ENCODE data around the gene HSPH1.

Gene HSPH1

GRCh38 chr13:31154939-31155338 lies 6.8 kb downstream of the HSPH1 start:
- H3K9me3 ChIP-seq (ENCODE audit: low read length): no peaks in the 10 kb centered on the region
- peaks cover 48% of the 10 kb centered on the region for H3K36me3 ChIP-seq (ENCODE audit: insufficient read depth, low read length)
- peaks cover 5% of the 10 kb centered on the region for H3K4me1 ChIP-seq (ENCODE audit: insufficient read depth, low read length)
- H3K27ac ChIP-seq (ENCODE audit: low read depth, low read length): no peak overlapping the region
- no peak overlapping the region for H3K4me3 ChIP-seq (ENCODE audit: low read depth in 1 of 2, low read length in 2 of 2)
- no peak overlapping the region for H3K9ac ChIP-seq (ENCODE audit: low read length)
- no peaks in the 10 kb centered on the region for H3K27me3 ChIP-seq (ENCODE audit: control insufficient read depth in 1 of 2, insufficient read depth in 2 of 2, low read length in 2 of 2)

GRCh38 chr13:31151837-31152236 lies 9.9 kb downstream of the HSPH1 start:
- Histone ChIP-seq H3K4me1 (ENCODE audit: insufficient read depth, low read length) (no peaks in the 10 kb centered on the region), H3K9ac (ENCODE audit: low read length) (no peak overlapping the region), H3K36me3 (ENCODE audit: insufficient read depth, low read length) (peaks cover 75% of the 10 kb centered on the region), H3K9me3 (ENCODE audit: low read length) (no peaks in the 10 kb centered on the region), H3K27ac (ENCODE audit: low read depth, low read length) (no peak overlapping the region), H3K4me3 (ENCODE audit: low read depth in 1 of 2, low read length in 2 of 2) (no peak overlapping the region), H3K27me3 (ENCODE audit: control insufficient read depth in 1 of 2, insufficient read depth in 2 of 2, low read length in 2 of 2) (no peaks in the 10 kb centered on the region)

GRCh38 chr13:31150315-31150985 lies 11.3 kb downstream of the HSPH1 start:
- Histone ChIP-seq H3K4me3 (ENCODE audit: low read depth in 1 of 2, low read length in 2 of 2) (no peak overlapping the region), H3K4me1 (ENCODE audit: insufficient read depth, low read length) (no peaks in the 10 kb centered on the region), H3K9me3 (ENCODE audit: low read length) (no peaks in the 10 kb centered on the region), H3K27me3 (ENCODE audit: control insufficient read depth in 1 of 2, insufficient read depth in 2 of 2, low read length in 2 of 2) (no peaks in the 10 kb centered on the region), H3K9ac (ENCODE audit: low read length) (no peak overlapping the region), H3K27ac (ENCODE audit: low read depth, low read length) (no peak overlapping the region), H3K36me3 (ENCODE audit: insufficient read depth, low read length) (peaks cover 80% of the 10 kb centered on the region)

GRCh38 chr13:31149604-31150003 lies 12.1 kb downstream of the HSPH1 start:
- Histone ChIP-seq H3K9ac (ENCODE audit: low read length) (no peak overlapping the region), H3K27me3 (ENCODE audit: control insufficient read depth in 1 of 2, insufficient read depth in 2 of 2, low read length in 2 of 2) (no peaks in the 10 kb centered on the region), H3K36me3 (ENCODE audit: insufficient read depth, low read length) (peaks cover 83% of the 10 kb centered on the region), H3K9me3 (ENCODE audit: low read length) (no peaks in the 10 kb centered on the region), H3K4me3 (ENCODE audit: low read depth in 1 of 2, low read length in 2 of 2) (no peak overlapping the region), H3K27ac (ENCODE audit: low read depth, low read length) (no peak overlapping the region), H3K4me1 (ENCODE audit: insufficient read depth, low read length) (no peaks in the 10 kb centered on the region)

GRCh38 chr13:31145417-31145816 lies 16.3 kb downstream of the HSPH1 start:
- no peaks in the 10 kb centered on the region for H3K4me1 ChIP-seq (ENCODE audit: insufficient read depth, low read length)
- H3K9ac ChIP-seq (ENCODE audit: low read length): no peak overlapping the region
- peaks cover 75% of the 10 kb centered on the region for H3K36me3 ChIP-seq (ENCODE audit: insufficient read depth, low read length)
- H3K4me3 ChIP-seq (ENCODE audit: low read depth in 1 of 2, low read length in 2 of 2): no peak overlapping the region
- no peaks in the 10 kb centered on the region for H3K9me3 ChIP-seq (ENCODE audit: low read length)
- H3K27ac ChIP-seq (ENCODE audit: low read depth, low read length): no peak overlapping the region
- no peaks in the 10 kb centered on the region for H3K27me3 ChIP-seq (ENCODE audit: control insufficient read depth in 1 of 2, insufficient read depth in 2 of 2, low read length in 2 of 2)

- Histone ChIP-seq H3K4me3 (ENCODE audit: low read depth in 1 of 2, low read length in 2 of 2) (no peak overlapping the region), H3K4me1 (ENCODE audit: insufficient read depth, low read length) (no peaks in the 10 kb centered on the region), H3K9me3 (ENCODE audit: low read length) (no peaks in the 10 kb centered on the region), H3K27me3 (ENCODE audit: control insufficient read depth in 1 of 2, insufficient read depth in 2 of 2, low read length in 2 of 2) (no peaks in the 10 kb centered on the region), H3K36me3 (ENCODE audit: insufficient read depth, low read length) (peaks cover 56% of the 10 kb centered on the region), H3K9ac (ENCODE audit: low read length) (no peak overlapping the region), H3K27ac (ENCODE audit: low read depth, low read length) (no peak overlapping the region)
These were observed 23.2 kb downstream of the HSPH1 start for GRCh38 chr13:31138515-31138914.

- Histone ChIP-seq H3K27me3 (ENCODE audit: control insufficient read depth in 1 of 2, insufficient read depth in 2 of 2, low read length in 2 of 2) (no peaks in the 10 kb centered on the region), H3K27ac (ENCODE audit: low read depth, low read length) (no peak overlapping the region), H3K36me3 (ENCODE audit: insufficient read depth, low read length) (peaks cover 46% of the 10 kb centered on the region)
These were observed 25.0 kb downstream of the HSPH1 start for GRCh38 chr13:31136724-31137123.

GRCh38 chr13:31134039-31134711 lies 27.5 kb downstream of the HSPH1 start:
- no peak overlapping the region for H3K27ac ChIP-seq (ENCODE audit: low read depth, low read length)
- H3K4me1 ChIP-seq (ENCODE audit: insufficient read depth, low read length): no peaks in the 10 kb centered on the region
- no peaks in the 10 kb centered on the region for H3K27me3 ChIP-seq (ENCODE audit: control insufficient read depth in 1 of 2, insufficient read depth in 2 of 2, low read length in 2 of 2)
- no peak overlapping the region for H3K9ac ChIP-seq (ENCODE audit: low read length)
- no peaks in the 10 kb centered on the region for H3K9me3 ChIP-seq (ENCODE audit: low read length)
- peaks cover 26% of the 10 kb centered on the region for H3K36me3 ChIP-seq (ENCODE audit: insufficient read depth, low read length)
- H3K4me3 ChIP-seq (ENCODE audit: low read depth in 1 of 2, low read length in 2 of 2): no peak overlapping the region

More at GRCh38 chr13:31136724-31137123, 25.0 kb downstream of the HSPH1 start:
- H3K4me3 ChIP-seq (ENCODE audit: low read depth in 1 of 2, low read length in 2 of 2): no peak overlapping the region
- no peak overlapping the region for H3K9ac ChIP-seq (ENCODE audit: low read length)
- no peaks in the 10 kb centered on the region for H3K4me1 ChIP-seq (ENCODE audit: insufficient read depth, low read length)
- no peaks in the 10 kb centered on the region for H3K9me3 ChIP-seq (ENCODE audit: low read length)

GRCh38 chr13:31133621-31134020 lies 28.1 kb downstream of the HSPH1 start:
- H3K27me3 ChIP-seq (ENCODE audit: control insufficient read depth in 1 of 2, insufficient read depth in 2 of 2, low read length in 2 of 2): no peaks in the 10 kb centered on the region
- no peaks in the 10 kb centered on the region for H3K9me3 ChIP-seq (ENCODE audit: low read length)
- H3K4me3 ChIP-seq (ENCODE audit: low read depth in 1 of 2, low read length in 2 of 2): no peak overlapping the region
- peaks cover 22% of the 10 kb centered on the region for H3K36me3 ChIP-seq (ENCODE audit: insufficient read depth, low read length)
- no peaks in the 10 kb centered on the region for H3K4me1 ChIP-seq (ENCODE audit: insufficient read depth, low read length)
- H3K27ac ChIP-seq (ENCODE audit: low read depth, low read length): no peak overlapping the region
- H3K9ac ChIP-seq (ENCODE audit: low read length): no peak overlapping the region

GRCh38 chr13:31131470-31131961 lies 30.2 kb downstream of the HSPH1 start:
- H3K27ac ChIP-seq (ENCODE audit: low read depth, low read length): no peak overlapping the region
- no peak overlapping the region for H3K4me3 ChIP-seq (ENCODE audit: low read depth in 1 of 2, low read length in 2 of 2)
- no peak overlapping the region for H3K9ac ChIP-seq (ENCODE audit: low read length)
- H3K36me3 ChIP-seq (ENCODE audit: insufficient read depth, low read length): peaks cover 2% of the 10 kb centered on the region
- H3K27me3 ChIP-seq (ENCODE audit: control insufficient read depth in 1 of 2, insufficient read depth in 2 of 2, low read length in 2 of 2): no peaks in the 10 kb centered on the region
- no peaks in the 10 kb centered on the region for H3K9me3 ChIP-seq (ENCODE audit: low read length)
- H3K4me1 ChIP-seq (ENCODE audit: insufficient read depth, low read length): no peaks in the 10 kb centered on the region

GRCh38 chr13:31129419-31129818 lies 32.3 kb downstream of the HSPH1 start:
- no peaks in the 10 kb centered on the region for H3K9me3 ChIP-seq (ENCODE audit: low read length)
- H3K27ac ChIP-seq (ENCODE audit: low read depth, low read length): no peak overlapping the region
- no peaks in the 10 kb centered on the region for H3K4me1 ChIP-seq (ENCODE audit: insufficient read depth, low read length)
- H3K27me3 ChIP-seq (ENCODE audit: control insufficient read depth in 1 of 2, insufficient read depth in 2 of 2, low read length in 2 of 2): peaks cover 0 to 4% of the 10 kb centered on the region in 2 donors
- no peak overlapping the region for H3K4me3 ChIP-seq (ENCODE audit: low read depth in 1 of 2, low read length in 2 of 2)
- no peaks in the 10 kb centered on the region for H3K36me3 ChIP-seq (ENCODE audit: insufficient read depth, low read length)
- no peak overlapping the region for H3K9ac ChIP-seq (ENCODE audit: low read length)

- H3K9ac ChIP-seq (ENCODE audit: low read length): no peak overlapping the region
- H3K4me3 ChIP-seq (ENCODE audit: low read depth in 1 of 2, low read length in 2 of 2): no peak overlapping the region
- H3K36me3 ChIP-seq (ENCODE audit: insufficient read depth, low read length): no peaks in the 10 kb centered on the region
- no peaks in the 10 kb centered on the region for H3K4me1 ChIP-seq (ENCODE audit: insufficient read depth, low read length)
- peaks cover 4 to 6% of the 10 kb centered on the region in 2 donors for H3K27me3 ChIP-seq (ENCODE audit: control insufficient read depth in 1 of 2, insufficient read depth in 2 of 2, low read length in 2 of 2)
- H3K9me3 ChIP-seq (ENCODE audit: low read length): no peaks in the 10 kb centered on the region
- H3K27ac ChIP-seq (ENCODE audit: low read depth, low read length): no peak overlapping the region
These were observed 37.5 kb downstream of the HSPH1 start for GRCh38 chr13:31124204-31124603.

Measured in muscle layer of colon (tissue), 2 donors.